Cardiac muscle cell (in vitro differentiated cells and primary cell): ENCODE data around the gene OR13H1. TPM values are rescaled to one million over a fixed set of nuclear protein-coding genes. Genes with fewer than 3 reads are reported as not detected.

Experiments
- DNase-seq, 2 donors: peaks; one replicate each; pipeline versions ENCODE4 v3.0.0 to v3.0.0-alpha.2; 2010 to 2017; ENCODE audit warnings: low read depth in 1 of 2, low spot score in 1 of 2
- H3K27ac ChIP-seq: fragments of 200-600 bp; sonication (generic); 2 replicates; pipeline ENCODE4 v1.5.1; 2016
- H3K27me3 ChIP-seq: fragments of 200-600 bp; sonication (generic); 2 replicates; pipeline ENCODE4 v1.6.0; 2016; ENCODE audit warnings: control low read depth
- H3K36me3 ChIP-seq: fragments of 200-600 bp; sonication (generic); 2 replicates; pipeline ENCODE4 v1.5.1; 2016; ENCODE audit warnings: control low read depth
- H3K4me1 ChIP-seq: fragments of 200-600 bp; sonication (generic); 2 replicates; pipeline ENCODE4 v1.8.1; 2017; ENCODE audit warnings: low read depth, mild to moderate bottlenecking, mixed run types
- H3K4me3 ChIP-seq: fragments of 200-600 bp; sonication (generic); 2 replicates; pipeline ENCODE4 v1.5.1; 2016; ENCODE audit warnings: mild to moderate bottlenecking
- H3K9me3 ChIP-seq: fragments of 200-600 bp; sonication (generic); 2 replicates; pipeline ENCODE4 v1.5.1; 2017; ENCODE audit warnings: low read depth, mild to moderate bottlenecking, control low read depth
- polyA plus RNA-seq: library from polyadenylated mRNA; unstranded; fragments of >200 nt; fragmentation: Nextera tagmentation; extraction: Ambion mirVana; gene quantifications from 2 replicates; pipeline ENCODE4 v1.2.1, GENCODE V29; 2016
- total RNA-seq: library from RNA; depleted of rRNA; stranded (reverse); fragments of >200 nt; gene quantifications from 2 replicates; pipeline ENCODE4 v1.2.3, GENCODE V29; 2016
- TF ChIP-seq, protein P1 (sequence below): IDR thresholded peaks from 2 replicates; pipeline ENCODE4 v1.5.1; 2012; ENCODE audit warnings: low read depth, mild to moderate bottlenecking, low read length

The OR13H1 gene
- total and polyA plus RNA-seq, 2 experiments from 2014 or later: not detected

DNA sequence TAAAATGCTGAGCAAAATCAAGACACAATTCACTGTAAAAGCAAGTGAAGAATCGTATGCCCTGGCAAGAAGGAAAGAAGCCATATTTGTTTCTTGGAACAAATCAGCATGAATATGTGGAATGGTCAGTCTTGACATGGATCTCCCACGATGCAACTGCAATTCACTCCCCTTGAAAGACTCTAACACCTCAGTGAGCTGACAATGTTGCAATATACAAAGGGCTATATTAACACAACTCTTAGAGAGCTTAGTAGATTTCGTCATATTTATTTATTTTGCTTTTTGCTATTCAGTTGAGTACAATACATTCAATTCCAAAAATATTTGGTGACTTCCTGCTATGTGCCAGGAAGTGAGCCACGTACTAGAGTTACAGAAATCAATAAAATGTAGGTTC is 14.7 kb downstream of the OR13H1 start:
- Histone ChIP-seq H3K27me3 (no peaks in the 10 kb centered on the region), H3K4me3 (no peak overlapping the region), H3K4me1 (peaks cover 4% of the 10 kb centered on the region), H3K9me3 (no peaks in the 10 kb centered on the region), H3K36me3 (no peaks in the 10 kb centered on the region), H3K27ac (no peak overlapping the region)
- TF ChIP-seq, protein P1, sequence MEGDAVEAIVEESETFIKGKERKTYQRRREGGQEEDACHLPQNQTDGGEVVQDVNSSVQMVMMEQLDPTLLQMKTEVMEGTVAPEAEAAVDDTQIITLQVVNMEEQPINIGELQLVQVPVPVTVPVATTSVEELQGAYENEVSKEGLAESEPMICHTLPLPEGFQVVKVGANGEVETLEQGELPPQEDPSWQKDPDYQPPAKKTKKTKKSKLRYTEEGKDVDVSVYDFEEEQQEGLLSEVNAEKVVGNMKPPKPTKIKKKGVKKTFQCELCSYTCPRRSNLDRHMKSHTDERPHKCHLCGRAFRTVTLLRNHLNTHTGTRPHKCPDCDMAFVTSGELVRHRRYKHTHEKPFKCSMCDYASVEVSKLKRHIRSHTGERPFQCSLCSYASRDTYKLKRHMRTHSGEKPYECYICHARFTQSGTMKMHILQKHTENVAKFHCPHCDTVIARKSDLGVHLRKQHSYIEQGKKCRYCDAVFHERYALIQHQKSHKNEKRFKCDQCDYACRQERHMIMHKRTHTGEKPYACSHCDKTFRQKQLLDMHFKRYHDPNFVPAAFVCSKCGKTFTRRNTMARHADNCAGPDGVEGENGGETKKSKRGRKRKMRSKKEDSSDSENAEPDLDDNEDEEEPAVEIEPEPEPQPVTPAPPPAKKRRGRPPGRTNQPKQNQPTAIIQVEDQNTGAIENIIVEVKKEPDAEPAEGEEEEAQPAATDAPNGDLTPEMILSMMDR: no peak
- no peak for DNase-seq

DNA sequence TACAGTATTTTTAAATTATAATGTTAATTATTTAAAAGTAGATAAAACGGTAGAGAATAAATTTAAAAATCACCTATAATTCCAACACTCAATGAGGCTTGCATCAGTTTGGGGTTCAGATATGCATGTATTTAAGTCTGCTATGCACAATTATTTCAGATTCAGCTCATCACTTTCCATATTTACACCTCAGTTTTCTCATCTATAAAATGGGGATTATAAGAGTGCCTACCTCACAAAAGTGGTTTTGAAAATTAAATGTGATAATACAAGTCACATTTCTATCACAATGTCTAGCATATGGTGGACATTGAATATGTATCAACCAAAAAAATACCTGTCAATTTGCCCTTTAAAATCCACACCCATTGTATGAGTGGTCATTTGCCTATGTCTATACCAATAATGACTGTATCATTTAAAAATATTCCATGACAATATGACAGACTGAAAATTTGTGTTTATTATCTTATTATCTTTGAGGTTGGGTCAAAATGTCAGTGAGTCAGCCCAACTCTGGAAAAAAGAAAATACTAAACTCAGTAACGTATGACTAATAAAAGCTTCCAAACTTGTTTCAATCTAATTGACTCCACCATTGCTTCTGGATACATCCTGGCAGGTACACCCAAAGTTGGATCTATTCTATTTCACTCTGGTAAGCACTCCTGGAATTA is 20.8 kb downstream of the OR13H1 start:
- H3K9me3 ChIP-seq: peaks cover 2% of the 10 kb centered on the region
- no peaks in the 10 kb centered on the region for H3K36me3 ChIP-seq
- H3K4me3 ChIP-seq: no peak overlapping the region
- TF ChIP-seq, protein P1: no peak
- no peak overlapping the region for H3K27ac ChIP-seq
- no peak for DNase-seq
- H3K4me1 ChIP-seq: peaks cover 4% of the 10 kb centered on the region
- H3K27me3 ChIP-seq: no peaks in the 10 kb centered on the region

DNA sequence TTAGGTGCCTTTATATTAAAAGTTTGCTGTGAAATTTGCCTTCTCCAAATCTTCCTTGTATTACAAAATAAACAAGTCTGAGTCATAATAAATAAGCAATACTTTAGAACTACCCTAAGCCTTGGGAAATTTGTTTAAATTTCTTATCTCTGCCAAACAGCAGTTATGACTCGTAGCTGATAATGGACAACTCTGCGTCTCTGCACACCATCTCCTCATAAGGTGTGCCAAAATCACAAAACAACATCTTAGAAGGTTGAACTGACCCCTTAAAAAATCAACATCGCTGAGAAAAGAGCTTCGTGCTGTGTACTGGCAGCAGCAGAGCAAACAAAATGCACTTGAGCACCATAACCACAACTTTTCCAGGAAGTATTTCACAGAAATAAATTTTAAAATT is 22.0 kb downstream of the OR13H1 start:
- no peak overlapping the region for H3K27ac ChIP-seq
- peaks cover 2% of the 10 kb centered on the region for H3K9me3 ChIP-seq
- H3K27me3 ChIP-seq: no peaks in the 10 kb centered on the region
- TF ChIP-seq, protein P1: no peak
- H3K36me3 ChIP-seq: no peaks in the 10 kb centered on the region
- peaks cover 4% of the 10 kb centered on the region for H3K4me1 ChIP-seq
- no peak for DNase-seq
- no peak overlapping the region for H3K4me3 ChIP-seq

DNA sequence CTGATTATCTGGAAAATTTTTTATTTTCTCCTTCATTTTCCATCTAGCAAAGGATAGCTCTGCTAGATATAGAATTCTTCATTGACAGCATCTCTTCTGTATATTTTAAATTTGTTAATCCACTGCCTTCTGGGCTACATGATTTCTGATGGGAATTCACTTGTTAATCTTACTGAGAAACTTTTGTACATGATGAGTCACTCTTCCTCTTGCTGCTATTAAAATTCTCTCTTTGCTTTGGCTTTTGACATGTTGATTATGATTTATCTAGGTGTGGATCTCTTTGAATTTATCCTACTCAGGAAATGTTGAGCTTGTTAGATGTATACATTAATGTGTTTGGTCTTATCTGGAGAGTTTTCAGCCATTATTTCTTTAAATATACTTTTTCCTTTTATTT is 27.5 kb downstream of the OR13H1 start:
- H3K27ac ChIP-seq: no peak overlapping the region
- TF ChIP-seq, protein P1: no peak
- no peak overlapping the region for H3K4me3 ChIP-seq
- H3K27me3 ChIP-seq: no peaks in the 10 kb centered on the region
- peaks cover under 1% of the 10 kb centered on the region for H3K4me1 ChIP-seq
- no peaks in the 10 kb centered on the region for H3K36me3 ChIP-seq
- no peak for DNase-seq
- no peaks in the 10 kb centered on the region for H3K9me3 ChIP-seq

DNA sequence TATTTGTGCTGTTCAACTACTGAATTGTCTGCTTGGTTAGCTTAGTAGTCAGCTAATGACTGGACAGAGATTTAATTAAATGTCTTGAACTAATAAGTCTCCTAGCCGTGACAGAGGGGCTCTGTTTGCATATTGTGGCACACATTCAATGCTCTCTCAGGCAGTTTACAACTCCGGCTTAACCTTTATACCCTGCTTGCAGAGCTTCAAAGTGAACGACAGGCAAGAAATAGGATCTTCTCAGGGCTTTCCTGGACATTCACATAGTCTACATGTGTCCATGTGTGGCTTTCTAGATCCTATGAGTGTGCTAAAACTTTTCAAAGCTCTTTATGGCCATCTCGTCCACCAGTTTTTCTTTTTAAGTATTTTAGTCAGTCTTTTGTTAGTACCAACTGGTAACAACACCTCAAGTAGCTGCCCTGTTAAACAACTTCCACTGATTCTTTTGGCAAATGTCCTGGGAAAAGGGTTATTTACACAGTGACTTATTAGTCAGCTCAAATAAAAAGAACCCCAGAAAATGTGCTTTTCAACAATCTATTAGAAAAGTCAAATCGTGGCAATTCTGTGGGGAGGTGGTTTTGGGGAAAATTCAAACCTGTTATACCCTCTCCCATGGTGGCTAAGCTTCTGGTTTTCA is 28.6 kb downstream of the OR13H1 start:
- H3K27me3 ChIP-seq: no peaks in the 10 kb centered on the region
- no peak overlapping the region for H3K27ac ChIP-seq
- H3K4me3 ChIP-seq: no peak overlapping the region
- no peak for DNase-seq
- no peaks in the 10 kb centered on the region for H3K36me3 ChIP-seq
- TF ChIP-seq, protein P1: no peak
- no peaks in the 10 kb centered on the region for H3K9me3 ChIP-seq
- H3K4me1 ChIP-seq: peaks cover 11% of the 10 kb centered on the region
